OCI-LY3 (cell line): Measurements from ENCODE around the gene MIA.
A peak's percentile ranks its signal among the peaks of the same experiment; 100 is the strongest.
"Not testable (repeated sequence)": the region's sequence is repeated elsewhere in the genome, so short reads cannot be mapped to it uniquely, and the experiment has no call there.

Source experiments
- H2AFZ ChIP-seq: fragments of 200-600, 300-600 bp; shearing (Covaris generic); 2 replicates; pipeline ENCODE4 v1.6.0; 2014; ENCODE audit warnings: antibody characterized with exemption, low read depth, low read length
- H3K27ac ChIP-seq: fragments of 200-600, 300-600 bp; sonication (generic); 2 replicates; pipeline ENCODE4 v1.5.1; 2014; ENCODE audit warnings: mild to moderate bottlenecking, low read length, moderate library complexity, mixed read lengths
- H3K27me3 ChIP-seq: fragments of 200-600, 300-600 bp; sonication (generic); 2 replicates; pipeline ENCODE4 v1.6.1; 2014; ENCODE audit warnings: low read depth, low read length, mixed read lengths
- H3K36me3 ChIP-seq: fragments of 200-600, 300-600 bp; sonication (generic); replicated peaks from 2 replicates; pipeline ENCODE3; 2014; ENCODE audit warnings: low read depth, low read length, mixed read lengths
- H3K4me1 ChIP-seq: fragments of 300-600, 200-600 bp; sonication (generic); 2 replicates; pipeline ENCODE4 v1.6.1; 2014; ENCODE audit warnings: low read length, mixed read lengths
- H3K4me2 ChIP-seq: fragments of 200-600, 300-600 bp; sonication (generic); 2 replicates; pipeline ENCODE4 v1.6.1; 2014; ENCODE audit warnings: low read length, mixed read lengths
- H3K4me3 ChIP-seq: fragments of 300-600, 200-600 bp; sonication (generic); 2 replicates; pipeline ENCODE4 v1.5.1; 2014; ENCODE audit warnings: antibody characterized with exemption, mild to moderate bottlenecking, low read length, moderate library complexity
- H3K79me2 ChIP-seq: fragments of 300-600, 200-600 bp; shearing (Covaris generic); 2 replicates; pipeline ENCODE4 v1.6.1; 2014; ENCODE audit warnings: mild to moderate bottlenecking, low read length, mixed read lengths
- H3K9ac ChIP-seq: fragments of 300-600, 200-600 bp; shearing (Covaris generic); 2 replicates; pipeline ENCODE4 v1.6.0; 2014; ENCODE audit warnings: mild to moderate bottlenecking, low read length, moderate library complexity
- H3K9me3 ChIP-seq: fragments of 200-600, 300-600 bp; shearing (Covaris generic); 2 replicates; pipeline ENCODE4 v1.6.1; 2014; ENCODE audit warnings: low read length, mixed read lengths; ENCODE audit not compliant: insufficient read depth
- H4K20me1 ChIP-seq: fragments of 200-600, 300-600 bp; sonication (generic); 2 replicates; pipeline ENCODE4 v1.6.1; 2016; ENCODE audit warnings: low read length, mixed read lengths; ENCODE audit not compliant: insufficient read depth
- CTCF ChIP-seq: fragments of 200-600, 300-600 bp; sonication (generic); IDR thresholded peaks from 2 replicates; pipeline ENCODE4 v1.5.1; 2014; ENCODE audit warnings: antibody characterized with exemption, low read length, low read depth
- EZH2phosphoT487 ChIP-seq: fragments of 200-600 bp; shearing (Covaris generic); IDR thresholded peaks from 2 replicates; pipeline ENCODE4 v1.6.1; 2018; ENCODE audit warnings: antibody characterized with exemption, mixed run types, low read depth

The MIA gene

GRCh38 chr19:40783711-40784110 lies 8.4 kb downstream of the MIA start:
- no peak for TF ChIP-seq CTCF
- no peak for TF ChIP-seq EZH2phosphoT487
- peaks cover 3% of the 10 kb centered on the region for H3K36me3 ChIP-seq
- H3K27ac ChIP-seq: no peak overlapping the region
- no peak overlapping the region for H3K4me3 ChIP-seq
- 0 out of 2 replicates have a peak, but pooled peaks cover 3% of the 10 kb centered on the region for H3K79me2 ChIP-seq
- no peak overlapping the region for H3K9ac ChIP-seq
- H3K27me3 ChIP-seq: no peaks in the 10 kb centered on the region
- no peaks in the 10 kb centered on the region for H4K20me1 ChIP-seq
- no peaks in the 10 kb centered on the region for H3K9me3 ChIP-seq
- peaks cover 8% of the 10 kb centered on the region for H3K4me1 ChIP-seq
- no peak overlapping the region for H2AFZ ChIP-seq
- no peak overlapping the region for H3K4me2 ChIP-seq

GRCh38 chr19:40784146-40784545 lies 8.8 kb downstream of the MIA start:
- H3K4me2 ChIP-seq, H2AFZ ChIP-seq, H4K20me1 ChIP-seq, H3K27ac ChIP-seq, H3K9ac ChIP-seq, H3K27me3 ChIP-seq, H3K79me2 ChIP-seq, H3K4me3 ChIP-seq, H3K36me3 ChIP-seq, H3K4me1 ChIP-seq, H3K9me3 ChIP-seq: not testable (repeated sequence)

- H3K4me2 ChIP-seq: no peak overlapping the region
- H3K36me3 ChIP-seq: peaks cover 3% of the 10 kb centered on the region
- no peak for TF ChIP-seq EZH2phosphoT487
- TF ChIP-seq CTCF: 0 out of 2 replicates have a peak, but pooled peaks have one; percentile 3
- H3K9me3 ChIP-seq: no peaks in the 10 kb centered on the region
- no peaks in the 10 kb centered on the region for H3K27me3 ChIP-seq
- peaks cover 2% of the 10 kb centered on the region; the same call in 1 of the 2 replicates for H3K4me1 ChIP-seq
- H3K9ac ChIP-seq: no peak overlapping the region
- no peak overlapping the region for H3K27ac ChIP-seq
- H3K4me3 ChIP-seq: no peak overlapping the region
- H2AFZ ChIP-seq: no peak overlapping the region
- H3K79me2 ChIP-seq: no peaks in the 10 kb centered on the region
- no peaks in the 10 kb centered on the region for H4K20me1 ChIP-seq
Measured at GRCh38 chr19:40785526-40785925, 10.2 kb downstream of the MIA start.

GRCh38 chr19:40786060-40787037 lies 11.0 kb downstream of the MIA start:
- Histone ChIP-seq H3K9ac (no peak overlapping the region), H3K27me3 (no peaks in the 10 kb centered on the region), H3K79me2 (no peaks in the 10 kb centered on the region), H3K36me3 (peaks cover 3% of the 10 kb centered on the region), H3K27ac (no peak overlapping the region), H2AFZ (no peak overlapping the region), H3K9me3 (no peaks in the 10 kb centered on the region), H3K4me3 (no peak overlapping the region), H4K20me1 (no peaks in the 10 kb centered on the region), H3K4me1 (peaks cover under 1% of the 10 kb centered on the region; the same call in 1 of the 2 replicates), H3K4me2 (no peak overlapping the region)
- TF ChIP-seq EZH2phosphoT487: no peak
- no peak for TF ChIP-seq CTCF
